CD4-positive, alpha-beta T cell treated with Interleukin-6 for 4 hours (primary cell): ENCODE data around the gene CCDC186.

ENCODE experiments used
- DNase-seq: peaks from one replicate; pipeline ENCODE4 v3.0.0-alpha.2; 2020; ENCODE audit warnings: mixed read lengths

The CCDC186 gene

GRCh38 chr10:114173921-114174694, at the start of gene CCDC186:
Gene CCDC186, minus strand, starts transcription at chr10:114174203. Its CDS starts 10,935 bp downstream, at chr10:114163268.
- DNase-seq, result peak; percentile 99

GRCh38 chr10:114223066-114223465, 49.1 kb upstream of the CCDC186 start:
- DNase-seq, result no peak

- no peak for DNase-seq
Observed at GRCh38 chr10:114221235-114221634, 47.2 kb upstream of the CCDC186 start.

GRCh38 chr10:114220281-114220680, 46.3 kb upstream of the CCDC186 start:
- DNase-seq, result no peak

GRCh38 chr10:114215033-114215432, 41.0 kb upstream of the CCDC186 start:
- DNase-seq, result no peak

GRCh38 chr10:114212153-114212552, 38.1 kb upstream of the CCDC186 start:
- no peak for DNase-seq

GRCh38 chr10:114208351-114208750, 34.3 kb upstream of the CCDC186 start:
- DNase-seq, result no peak

- no peak for DNase-seq
Observed at GRCh38 chr10:114207349-114207748, 33.3 kb upstream of the CCDC186 start.

- no peak for DNase-seq
Observed at GRCh38 chr10:114206902-114207301, 32.9 kb upstream of the CCDC186 start.

- DNase-seq, result no peak
Observed at GRCh38 chr10:114202812-114203211, 28.8 kb upstream of the CCDC186 start.

GRCh38 chr10:114199239-114199638, 25.2 kb upstream of the CCDC186 start:
- no peak for DNase-seq

GRCh38 chr10:114195079-114195478, 21.1 kb upstream of the CCDC186 start:
- no peak for DNase-seq

- no peak for DNase-seq
Observed at GRCh38 chr10:114189700-114190099, 15.7 kb upstream of the CCDC186 start.

GRCh38 chr10:114188900-114189299, 14.9 kb upstream of the CCDC186 start:
- DNase-seq, result no peak

- DNase-seq, result no peak
Observed at GRCh38 chr10:114188001-114188400, 14.0 kb upstream of the CCDC186 start.

- DNase-seq, result no peak
Observed at GRCh38 chr10:114184276-114184675, 10.3 kb upstream of the CCDC186 start.

- DNase-seq, result no peak
Observed at GRCh38 chr10:114183563-114183962, 9.6 kb upstream of the CCDC186 start.

- DNase-seq, result no peak
Observed at GRCh38 chr10:114181971-114182370, 8.0 kb upstream of the CCDC186 start.

- no peak for DNase-seq
Observed at GRCh38 chr10:114180937-114181336, 6.9 kb upstream of the CCDC186 start.

GRCh38 chr10:114179747-114180146, 5.7 kb upstream of the CCDC186 start:
- DNase-seq, result no peak

GRCh38 chr10:114179148-114179547, 5.1 kb upstream of the CCDC186 start, which contains the start of gene TDRD1:
Gene TDRD1, plus strand, starts transcription at chr10:114179353. Its CDS starts 8,479 bp downstream, at chr10:114187832.
- DNase-seq, result no peak

- no peak for DNase-seq
Observed at GRCh38 chr10:114176511-114176910, 2.5 kb upstream of the CCDC186 start.

GRCh38 chr10:114175667-114176066, 1.7 kb upstream of the CCDC186 start:
- no peak for DNase-seq

- DNase-seq, result no peak
Observed at GRCh38 chr10:114174695-114175188, 739 bp upstream of the CCDC186 start.

- no peak for DNase-seq
Observed at GRCh38 chr10:114173603-114173920, 441 bp downstream of the CCDC186 start.
